Ishikawa (cell line): ENCODE measurements around the gene CT83.

Source experiments
- CEBPB ChIP-seq: IDR thresholded peaks from 2 replicates; pipeline ENCODE4 v1.6.1; 2012
- CREB1 ChIP-seq: IDR thresholded peaks from 2 replicates; pipeline ENCODE4 v1.6.1; 2012; ENCODE audit warnings: low read depth
- EGR1 ChIP-seq: IDR thresholded peaks from 2 replicates; pipeline ENCODE4 v1.6.1; 2012
- EP300 ChIP-seq: IDR thresholded peaks from 2 replicates; pipeline ENCODE4 v1.6.1; 2012; ENCODE audit warnings: borderline replicate concordance
- FOXM1 ChIP-seq: IDR thresholded peaks from 2 replicates; pipeline ENCODE4 v1.6.1; 2012; ENCODE audit warnings: low read depth, borderline replicate concordance
- MAX ChIP-seq: IDR thresholded peaks from 2 replicates; pipeline ENCODE4 v1.6.1; 2012
- NFIC ChIP-seq: IDR thresholded peaks from 2 replicates; pipeline ENCODE4 v1.6.1; 2012
- RAD21 ChIP-seq: IDR thresholded peaks from 2 replicates; pipeline ENCODE4 v1.6.1; 2012; ENCODE audit warnings: low read depth
- REST ChIP-seq: IDR thresholded peaks from 2 replicates; pipeline ENCODE4 v1.6.1; 2012; ENCODE audit warnings: low read depth, mild to moderate bottlenecking
- TAF1 ChIP-seq: IDR thresholded peaks from 2 replicates; pipeline ENCODE4 v1.6.1; 2012; ENCODE audit warnings: low read depth, mild to moderate bottlenecking
- TCF12 ChIP-seq: IDR thresholded peaks from 2 replicates; pipeline ENCODE4 v1.6.1; 2012; ENCODE audit warnings: low read depth
- TEAD4 ChIP-seq: IDR thresholded peaks from 2 replicates; pipeline ENCODE4 v1.6.1; 2012
- USF1 ChIP-seq: IDR thresholded peaks from 2 replicates; pipeline ENCODE4 v1.6.1; 2012
- YY1 ChIP-seq: IDR thresholded peaks from 2 replicates; pipeline ENCODE4 v1.6.1; 2012; ENCODE audit warnings: low read depth
- ZBTB7A ChIP-seq: IDR thresholded peaks from 2 replicates; pipeline ENCODE4 v1.6.1; 2012; ENCODE audit warnings: low read depth

CT83 gene

GRCh38 chrX:116462822-116463221 is at the start of gene CT83:
TSS of gene CT83 (minus strand) at chrX:116462976. CDS start at chrX:116462856, 120 bp downstream.
- no peak for TF ChIP-seq EGR1
- no peak for TF ChIP-seq RAD21
- no peak for TF ChIP-seq TEAD4
- TF ChIP-seq YY1: no peak
- TF ChIP-seq TAF1: no peak
- TF ChIP-seq CREB1: no peak
- no peak for TF ChIP-seq USF1
- no peak for TF ChIP-seq EP300
- TF ChIP-seq REST: no peak
- no peak for TF ChIP-seq ZBTB7A
- no peak for TF ChIP-seq NFIC
- no peak for TF ChIP-seq CEBPB
- TF ChIP-seq TCF12: no peak
- no peak for TF ChIP-seq MAX
- no peak for TF ChIP-seq FOXM1

GRCh38 chrX:116499780-116500179 is 37.0 kb upstream of the CT83 start:
- TF ChIP-seq TCF12 (no peak), FOXM1 (no peak), CREB1 (no peak), TEAD4 (no peak), MAX (no peak), YY1 (no peak), ZBTB7A (no peak), EP300 (no peak), NFIC (no peak)

GRCh38 chrX:116493271-116493670 is 30.5 kb upstream of the CT83 start:
- TF ChIP-seq RAD21 (no peak), CEBPB (no peak), MAX (no peak), CREB1 (no peak), TAF1 (no peak)

- no peak for TF ChIP-seq EP300
- TF ChIP-seq RAD21: peak; percentile 23; the same call in 1 of the 2 replicates
- no peak for TF ChIP-seq TCF12
- no peak for TF ChIP-seq TAF1
Observed at GRCh38 chrX:116490104-116490503, 27.3 kb upstream of the CT83 start.

- TF ChIP-seq ZBTB7A (no peak), NFIC (no peak), TEAD4 (no peak), MAX (no peak), CEBPB (no peak), TCF12 (no peak), REST (no peak), EP300 (no peak), FOXM1 (no peak), YY1 (no peak), USF1 (no peak), RAD21 (no peak), TAF1 (no peak), CREB1 (no peak), EGR1 (no peak)
Observed at GRCh38 chrX:116480059-116480458, 17.3 kb upstream of the CT83 start.

- TF ChIP-seq CREB1 (no peak), MAX (no peak), TAF1 (no peak), TEAD4 (no peak), EGR1 (no peak), REST (no peak), NFIC (no peak), USF1 (no peak), ZBTB7A (no peak), FOXM1 (no peak), CEBPB (no peak), EP300 (no peak), TCF12 (no peak), RAD21 (no peak), YY1 (no peak)
Observed at GRCh38 chrX:116449156-116449555, 13.6 kb downstream of the CT83 start.
